HCT116 (cell line): ENCODE results near the gene KIF18B. TPM values are rescaled to one million over a fixed set of nuclear protein-coding genes. Genes with fewer than 3 reads are reported as not detected.

Experiments
- ATAC-seq: fragments of 200-7000 bp; cut with Tn5 transposase; 2 replicates; pipeline ENCODE4 v1.9.1; 2020; ENCODE audit warnings: mild to moderate bottlenecking, moderate library complexity
- BruUV-seq: library from RNA; stranded (reverse); fragments of 400-500 nt; replicated peaks from 2 replicates; lab custom pipeline; 2021; lab: Mats Ljungman, UMichigan
- CTCF ChIA-PET: fragments of 300-600 bp; sonication (Branson Sonifier 250); formaldehyde crosslinking; loops from one replicate; lab custom pipeline; 2021; ENCODE audit warnings: antibody characterized with exemption; lab: Charles Lee
- POLR2A ChIA-PET: fragments of 300-600, 350-600 bp; sonication (Branson Sonifier 250); formaldehyde crosslinking; loops from one replicate; lab custom pipeline; 2021; ENCODE audit warnings: antibody characterized with exemption; lab: Charles Lee
- RAD21 ChIA-PET, 2 experiments: fragments of 300-600 bp; sonication (Branson Sonifier 250); formaldehyde crosslinking; loops; one replicate each; lab custom pipeline; 2023; ENCODE audit warnings: low total read pairs in 2 of 2; ENCODE audit not compliant: uncharacterized antibody in 2 of 2, unreplicated experiment in 2 of 2, low non-redundant PET in 1 of 2; lab: Charles Lee
- DNase-seq: peaks from one replicate; pipeline ENCODE4 v3.0.0-alpha.2; 2010; ENCODE audit warnings: low read depth, low spot score
- H2AFZ ChIP-seq: fragments of 200-600 bp; shearing (Covaris generic), sonication (generic); 2 replicates; pipeline ENCODE4 v1.6.1; 2017; ENCODE audit warnings: low read depth, mixed run types, mixed read lengths, antibody characterized with exemption, low read length; ENCODE audit not compliant: poor library complexity, severe bottlenecking
- H3K27ac ChIP-seq: 2 replicates; pipeline ENCODE4 v1.5.1; 2012; ENCODE audit warnings: low read depth, low read length
- H3K27me3 ChIP-seq: fragments of 200-600 bp; sonication (generic); 2 replicates; pipeline ENCODE4 v1.6.1; 2016; ENCODE audit warnings: mixed run types, low read length, mixed read lengths; ENCODE audit not compliant: insufficient read depth
- H3K36me3 ChIP-seq, 2 experiments: fragments of 200-500 bp in 1 of 2; fragments of 200-600 bp in 1 of 2; sonication (Bioruptor generic) in 1 of 2; sonication (generic) in 1 of 2; 2 replicates each; pipeline versions ENCODE4 v1.5.1 to v1.6.1; 2014 to 2016; ENCODE audit warnings: low read length in 2 of 2, inconsistent platforms in 1 of 2, mixed read lengths in 1 of 2, mixed run types in 1 of 2; ENCODE audit not compliant: insufficient read depth in 2 of 2, control insufficient read depth in 1 of 2
- H3K4me1 ChIP-seq, 2 experiments: fragments of 200-600 bp in 1 of 2; sonication (generic) in 1 of 2; 2 replicates each; pipeline versions ENCODE4 v1.5.1 to v1.6.1; 2012 to 2017; ENCODE audit warnings: low read length in 2 of 2, inconsistent platforms in 1 of 2, mild to moderate bottlenecking in 1 of 2, mixed read lengths in 1 of 2, mixed run types in 1 of 2, moderate library complexity in 1 of 2; ENCODE audit not compliant: insufficient read depth in 2 of 2, control insufficient read depth in 1 of 2
- H3K4me2 ChIP-seq: fragments of 200-600 bp; sonication (generic); 2 replicates; pipeline ENCODE4 v1.6.1; 2017; ENCODE audit warnings: mixed run types, low read length, mixed read lengths
- H3K4me3 ChIP-seq, 2 experiments: fragments of 200-600 bp in 1 of 2; sonication (generic) in 1 of 2; replicated peaks in 1 of 2; 2 replicates each; pipeline ENCODE4 v1.5.1; 2011 to 2016; ENCODE audit warnings: low read length in 2 of 2, control low read depth in 1 of 2, low read depth in 1 of 2, mild to moderate bottlenecking in 1 of 2, mixed read lengths in 1 of 2, mixed run types in 1 of 2
- H3K79me2 ChIP-seq: fragments of 200-600 bp; sonication (generic); 2 replicates; pipeline ENCODE4 v1.6.1; 2017; ENCODE audit warnings: mild to moderate bottlenecking, mixed run types, low read length, moderate library complexity, mixed read lengths; ENCODE audit not compliant: insufficient read depth
- H3K9ac ChIP-seq: fragments of 200-600 bp; sonication (generic); 2 replicates; pipeline ENCODE4 v1.6.1; 2016; ENCODE audit warnings: low read length, mixed read lengths
- H3K9me2 ChIP-seq: fragments of 200-600 bp; sonication (generic), shearing (Covaris generic); 2 replicates; pipeline ENCODE4 v1.6.1; 2017; ENCODE audit warnings: mixed run types, mild to moderate bottlenecking, moderate library complexity; ENCODE audit not compliant: insufficient read depth
- H3K9me3 ChIP-seq, 2 experiments: fragments of 200-500 bp in 1 of 2; fragments of 200-600 bp in 1 of 2; sonication (Bioruptor generic) in 1 of 2; sonication (generic) in 1 of 2; 2 replicates each; pipeline ENCODE4 v1.6.1; 2014 to 2017; ENCODE audit warnings: low read length in 2 of 2, mixed read lengths in 2 of 2, inconsistent platforms in 1 of 2, low read depth in 1 of 2, mild to moderate bottlenecking in 1 of 2, mixed run types in 1 of 2, moderate library complexity in 1 of 2; ENCODE audit not compliant: control insufficient read depth in 1 of 2, insufficient read depth in 1 of 2
- H4K20me1 ChIP-seq: fragments of 200-600 bp; sonication (generic), shearing (Covaris generic); 2 replicates; pipeline ENCODE4 v1.6.1; 2017; ENCODE audit warnings: mixed run types, mild to moderate bottlenecking, moderate library complexity; ENCODE audit not compliant: insufficient read depth
- CEBPB ChIP-seq: IDR thresholded peaks from 2 replicates; pipeline ENCODE4 v1.6.1; 2012; ENCODE audit warnings: low read depth
- EGR1 ChIP-seq: IDR thresholded peaks from 2 replicates; pipeline ENCODE4 v1.6.1; 2012; ENCODE audit warnings: low read depth
- EZH2phosphoT487 ChIP-seq: fragments of 200-600 bp; IDR thresholded peaks from 2 replicates; pipeline ENCODE4 v1.6.1; 2018; ENCODE audit warnings: antibody characterized with exemption, borderline replicate concordance
- FOSL1 ChIP-seq: IDR thresholded peaks from 2 replicates; pipeline ENCODE4 v1.6.1; 2012; ENCODE audit warnings: low read depth
- POLR2A ChIP-seq: IDR thresholded peaks from 2 replicates; pipeline ENCODE4 v1.7.0; 2011; ENCODE audit warnings: borderline replicate concordance; ENCODE audit not compliant: insufficient read depth, insufficient read length; ENCODE audit errors: extremely low read depth
- POLR2AphosphoS5 ChIP-seq: IDR thresholded peaks from 2 replicates; pipeline ENCODE4 v1.6.1; 2011; ENCODE audit warnings: mild to moderate bottlenecking, low read depth, low read length, moderate library complexity
- RAD21 ChIP-seq: IDR thresholded peaks from 2 replicates; pipeline ENCODE4 v1.6.1; 2012; ENCODE audit warnings: low read depth, mild to moderate bottlenecking
- REST ChIP-seq: IDR thresholded peaks from 2 replicates; pipeline ENCODE4 v1.6.1; 2012; ENCODE audit warnings: low read depth
- SIN3A ChIP-seq: IDR thresholded peaks from 2 replicates; pipeline ENCODE4 v1.6.1; 2012; ENCODE audit warnings: low read depth
- ZNF274 ChIP-seq: fragments of 200-500 bp; sonication (Bioruptor generic); IDR thresholded peaks from 2 replicates; pipeline ENCODE4 v1.6.1; 2014; ENCODE audit warnings: mild to moderate bottlenecking, low read depth, low read length, inconsistent platforms
- intact Hi-C: fragments of 100-400 bp; cut with micrococcal nuclease; formaldehyde crosslinking; loops from 2 replicates; pipeline ENCODE4 v1.10.0; 2022
- total RNA-seq: library from RNA; stranded (reverse); gene quantifications from one replicate; pipeline ENCODE4 v1.2.1, GENCODE V29; 2021; ENCODE audit not compliant: unreplicated experiment
- TF ChIP-seq, protein P1 (sequence below): IDR thresholded peaks from 2 replicates; pipeline ENCODE4 v1.6.1; 2011; ENCODE audit warnings: mild to moderate bottlenecking, low read length, moderate library complexity; ENCODE audit not compliant: insufficient replicate concordance; ENCODE audit errors: extremely low read depth
- TF ChIP-seq, protein P2 (sequence below): IDR thresholded peaks from 2 replicates; pipeline ENCODE4 v1.6.1; 2012

KIF18B gene
- total RNA-seq, 1 experiment from 2014 or later = 76.4 TPM

- TF ChIP-seq REST (no peak), EZH2phosphoT487 (no peak), CEBPB (no peak)
Observed at GRCh38 chr17:44967026-44967906, 19.7 kb upstream of the KIF18B start (continued).

- no peak overlapping the region for H2AFZ ChIP-seq
- H3K79me2 ChIP-seq = no peaks in the 10 kb centered on the region
- BruUV-seq = no TSS peak
- no peak overlapping the region for H3K9ac ChIP-seq
- CTCF ChIA-PET = no interaction called here
- H3K4me2 ChIP-seq = no peak overlapping the region
- H3K36me3 ChIP-seq = no peaks in the 10 kb centered on the region
- RAD21 ChIA-PET = no interaction called here
- POLR2A ChIA-PET = no interaction called here
- DNase-seq (no peak), ATAC-seq (no peak)
- H3K27ac ChIP-seq = no peak overlapping the region
- TF ChIP-seq, protein P1, sequence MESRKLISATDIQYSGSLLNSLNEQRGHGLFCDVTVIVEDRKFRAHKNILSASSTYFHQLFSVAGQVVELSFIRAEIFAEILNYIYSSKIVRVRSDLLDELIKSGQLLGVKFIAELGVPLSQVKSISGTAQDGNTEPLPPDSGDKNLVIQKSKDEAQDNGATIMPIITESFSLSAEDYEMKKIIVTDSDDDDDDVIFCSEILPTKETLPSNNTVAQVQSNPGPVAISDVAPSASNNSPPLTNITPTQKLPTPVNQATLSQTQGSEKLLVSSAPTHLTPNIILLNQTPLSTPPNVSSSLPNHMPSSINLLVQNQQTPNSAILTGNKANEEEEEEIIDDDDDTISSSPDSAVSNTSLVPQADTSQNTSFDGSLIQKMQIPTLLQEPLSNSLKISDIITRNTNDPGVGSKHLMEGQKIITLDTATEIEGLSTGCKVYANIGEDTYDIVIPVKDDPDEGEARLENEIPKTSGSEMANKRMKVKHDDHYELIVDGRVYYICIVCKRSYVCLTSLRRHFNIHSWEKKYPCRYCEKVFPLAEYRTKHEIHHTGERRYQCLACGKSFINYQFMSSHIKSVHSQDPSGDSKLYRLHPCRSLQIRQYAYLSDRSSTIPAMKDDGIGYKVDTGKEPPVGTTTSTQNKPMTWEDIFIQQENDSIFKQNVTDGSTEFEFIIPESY = no peak
- TF ChIP-seq FOSL1 = no peak
- TF ChIP-seq EGR1 = no peak
- TF ChIP-seq SIN3A = no peak
- TF ChIP-seq, protein P2, sequence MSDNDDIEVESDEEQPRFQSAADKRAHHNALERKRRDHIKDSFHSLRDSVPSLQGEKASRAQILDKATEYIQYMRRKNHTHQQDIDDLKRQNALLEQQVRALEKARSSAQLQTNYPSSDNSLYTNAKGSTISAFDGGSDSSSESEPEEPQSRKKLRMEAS = no peak
- TF ChIP-seq POLR2A = no peak
- no peak for TF ChIP-seq RAD21
- TF ChIP-seq ZNF274 = no peak
- TF ChIP-seq POLR2AphosphoS5 = no peak
- intact Hi-C loops = no loop called here
- no peaks in the 10 kb centered on the region for H3K9me2 ChIP-seq
- H4K20me1 ChIP-seq = no peaks in the 10 kb centered on the region
- H3K9me3 ChIP-seq = no peaks in the 10 kb centered on the region
- H3K4me1 ChIP-seq = peaks cover 6 to 8% of the 10 kb centered on the region in 2 experiments
- H3K27me3 ChIP-seq = no peaks in the 10 kb centered on the region
- no peak overlapping the region for H3K4me3 ChIP-seq
Observed at GRCh38 chr17:44966348-44967025, 18.9 kb upstream of the KIF18B start.
